Stimulated activated CD4-positive, alpha-beta T cell treated with anti-CD3 and anti-CD28 coated beads, Interleukin-4, amount 100 ng/mL, for 48 hours (primary cell): Measurements from ENCODE around the gene GPR183.

Experiments used
- DNase-seq, 2 donors: peaks; one replicate each; pipeline ENCODE4 v3.0.0-alpha.2; 2020; ENCODE audit warnings: low read depth in 2 of 2

The GPR183 gene

GRCh38 chr13:99339230-99339721, 32.1 kb upstream of the GPR183 start:
- no peak for DNase-seq

- no peak for DNase-seq
Measured at GRCh38 chr13:99335603-99336002, 28.4 kb upstream of the GPR183 start.

- DNase-seq, result no peak
Measured at GRCh38 chr13:99335087-99335486, 27.9 kb upstream of the GPR183 start.

- no peak for DNase-seq
Measured at GRCh38 chr13:99334221-99334620, 27.0 kb upstream of the GPR183 start.

GRCh38 chr13:99332456-99332855, 25.3 kb upstream of the GPR183 start:
- no peak for DNase-seq

GRCh38 chr13:99331881-99332293, 24.7 kb upstream of the GPR183 start:
- DNase-seq, result no peak

GRCh38 chr13:99330942-99331341, 23.7 kb upstream of the GPR183 start:
- DNase-seq, result no peak

GRCh38 chr13:99329477-99329876, 22.3 kb upstream of the GPR183 start:
- no peak for DNase-seq

GRCh38 chr13:99327761-99328160, 20.6 kb upstream of the GPR183 start:
- DNase-seq, result no peak

- no peak for DNase-seq
Measured at GRCh38 chr13:99327126-99327525, 19.9 kb upstream of the GPR183 start.

- DNase-seq, result no peak
Measured at GRCh38 chr13:99326012-99326411, 18.8 kb upstream of the GPR183 start.

GRCh38 chr13:99323488-99323887, 16.3 kb upstream of the GPR183 start:
- no peak for DNase-seq

- DNase-seq, result no peak
Measured at GRCh38 chr13:99322297-99323103, 15.3 kb upstream of the GPR183 start.

GRCh38 chr13:99321709-99322108, 14.5 kb upstream of the GPR183 start:
- DNase-seq, result no peak

GRCh38 chr13:99320693-99321481, 13.7 kb upstream of the GPR183 start:
- DNase-seq, result no peak

- no peak for DNase-seq
Measured at GRCh38 chr13:99316657-99317256, 9.6 kb upstream of the GPR183 start.

GRCh38 chr13:99316224-99316623, 9.0 kb upstream of the GPR183 start:
- no peak for DNase-seq

- no peak for DNase-seq
Measured at GRCh38 chr13:99315186-99315585, 8.0 kb upstream of the GPR183 start.

GRCh38 chr13:99314640-99315176, 7.5 kb upstream of the GPR183 start:
- peak; percentile 53 to 66 for DNase-seq

- DNase-seq, result no peak
Measured at GRCh38 chr13:99313941-99314340, 6.7 kb upstream of the GPR183 start.

GRCh38 chr13:99313501-99313900, 6.3 kb upstream of the GPR183 start:
- DNase-seq, result no peak

GRCh38 chr13:99312493-99312883, 5.3 kb upstream of the GPR183 start:
- DNase-seq, result no peak
